ENCODE data around the gene ERC2.

- TF ChIP-seq, protein P1, sequence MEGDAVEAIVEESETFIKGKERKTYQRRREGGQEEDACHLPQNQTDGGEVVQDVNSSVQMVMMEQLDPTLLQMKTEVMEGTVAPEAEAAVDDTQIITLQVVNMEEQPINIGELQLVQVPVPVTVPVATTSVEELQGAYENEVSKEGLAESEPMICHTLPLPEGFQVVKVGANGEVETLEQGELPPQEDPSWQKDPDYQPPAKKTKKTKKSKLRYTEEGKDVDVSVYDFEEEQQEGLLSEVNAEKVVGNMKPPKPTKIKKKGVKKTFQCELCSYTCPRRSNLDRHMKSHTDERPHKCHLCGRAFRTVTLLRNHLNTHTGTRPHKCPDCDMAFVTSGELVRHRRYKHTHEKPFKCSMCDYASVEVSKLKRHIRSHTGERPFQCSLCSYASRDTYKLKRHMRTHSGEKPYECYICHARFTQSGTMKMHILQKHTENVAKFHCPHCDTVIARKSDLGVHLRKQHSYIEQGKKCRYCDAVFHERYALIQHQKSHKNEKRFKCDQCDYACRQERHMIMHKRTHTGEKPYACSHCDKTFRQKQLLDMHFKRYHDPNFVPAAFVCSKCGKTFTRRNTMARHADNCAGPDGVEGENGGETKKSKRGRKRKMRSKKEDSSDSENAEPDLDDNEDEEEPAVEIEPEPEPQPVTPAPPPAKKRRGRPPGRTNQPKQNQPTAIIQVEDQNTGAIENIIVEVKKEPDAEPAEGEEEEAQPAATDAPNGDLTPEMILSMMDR (IDR thresholded peaks at IDR 0.05; ENCODE audit: low read length), result no peak
- no peak for TF ChIP-seq EZH2 (IDR thresholded peaks at IDR 0.05; ENCODE audit: borderline replicate concordance, low read length)
These were observed 799.1 kb downstream of the ERC2 start for GRCh38 chr3:55669133-55669532.
